HepG2 (cell line): Measurements from ENCODE around the gene GAL3ST3.

Experiments
- ATF7 ChIP-seq, 2 experiments: fragments of 450-650 bp in 1 of 2; sonication (generic) in 1 of 2; formaldehyde crosslinking in 1 of 2; IDR thresholded peaks; 2 replicates each; pipeline versions ENCODE4 v1.4.0 to v1.6.1; 2016 to 2020; ENCODE audit warnings: antibody characterized with exemption in 1 of 2, mild to moderate bottlenecking in 1 of 2, missing genetic modification reagents in 1 of 2
- BHLHE40 ChIP-seq: IDR thresholded peaks from 2 replicates; pipeline ENCODE4 v1.6.1; 2011; ENCODE audit warnings: low read length, improper control_type of control experiment
- FOXA1 ChIP-seq, 2 experiments: fragments of 450-650 bp in 1 of 2; sonication (generic) in 1 of 2; formaldehyde crosslinking in 1 of 2; IDR thresholded peaks; 2 replicates each; pipeline versions ENCODE4 v1.4.0 to v1.6.1; 2016 to 2020; ENCODE audit warnings: missing genetic modification reagents in 1 of 2
- MEF2D ChIP-seq: sonication (generic); formaldehyde crosslinking; IDR thresholded peaks from 2 replicates; pipeline ENCODE4 v1.5.1; 2020; ENCODE audit warnings: mild to moderate bottlenecking, missing genetic modification reagents
- PBX3 ChIP-seq: sonication (generic); formaldehyde crosslinking; IDR thresholded peaks from 2 replicates; pipeline ENCODE4 v1.8.1; 2023; ENCODE audit warnings: missing genetic modification reagents, inconsistent platforms, borderline replicate concordance
- PLRG1 ChIP-seq: fragments of 450-650 bp; conservative IDR thresholded peaks from 2 replicates; pipeline ENCODE4 v1.6.1; 2016
- POLR2AphosphoS2 ChIP-seq: IDR thresholded peaks from 2 replicates; pipeline ENCODE4 v1.6.1; 2011; ENCODE audit warnings: low read depth, low read length, improper control_type of control experiment
- PREB ChIP-seq: sonication (generic); formaldehyde crosslinking; IDR thresholded peaks from 2 replicates; pipeline ENCODE4 v1.4.0; 2020; ENCODE audit warnings: missing genetic modification reagents
- ZNF513 ChIP-seq: sonication (generic); formaldehyde crosslinking; conservative IDR thresholded peaks from 2 replicates; pipeline ENCODE4 v1.5.0; 2020; ENCODE audit warnings: missing genetic modification reagents

DNA sequence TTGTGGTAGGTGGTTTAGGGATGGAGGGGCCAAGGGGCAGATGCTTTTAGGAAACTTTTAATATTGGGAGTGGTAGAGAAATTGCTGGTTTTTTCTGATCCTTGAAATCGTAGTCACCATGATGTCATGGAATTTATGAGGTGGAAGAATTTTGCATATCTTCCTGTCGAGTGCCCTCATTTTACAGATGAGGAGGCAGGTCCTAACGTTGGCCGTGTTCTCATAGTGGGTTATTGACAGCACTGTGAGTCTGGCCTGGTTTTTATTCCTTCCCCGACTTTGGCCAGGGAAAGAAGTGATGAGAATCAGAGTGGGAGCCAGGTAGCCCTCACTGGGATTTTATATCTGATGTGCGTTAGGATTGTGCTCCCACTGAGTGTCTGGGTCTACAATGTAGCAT is 12.3 kb upstream of the GAL3ST3 start:
- no peak for TF ChIP-seq PREB (CRISPR knock-in tag)
- TF ChIP-seq PBX3 (CRISPR knock-in tag), result no peak
- TF ChIP-seq ZNF513 (CRISPR knock-in tag), result no peak
- no peak; the same call in 1 of the 2 replicates for TF ChIP-seq ATF7 (IDR thresholded peaks at IDR 0.05)
- TF ChIP-seq ATF7 (CRISPR knock-in tag; IDR thresholded peaks at IDR 0.05), result no peak
- no peak for TF ChIP-seq PLRG1
- no peak for TF ChIP-seq POLR2AphosphoS2
- no peak for TF ChIP-seq FOXA1 (IDR thresholded peaks at IDR 0.05)
- no peak for TF ChIP-seq FOXA1 (CRISPR knock-in tag; IDR thresholded peaks at IDR 0.05)
- TF ChIP-seq BHLHE40, result no peak
- no peak for TF ChIP-seq MEF2D
